HG02981 (cell line): ENCODE results near the gene LTBP2.

Source experiments
- ATAC-seq: cut with Tn5 transposase; IDR thresholded peaks from one replicate; pipeline ENCODE4 v1.9.1; 2021; ENCODE audit warnings: mild to moderate bottlenecking, moderate library complexity; ENCODE audit not compliant: unreplicated experiment

The LTBP2 gene

DNA sequence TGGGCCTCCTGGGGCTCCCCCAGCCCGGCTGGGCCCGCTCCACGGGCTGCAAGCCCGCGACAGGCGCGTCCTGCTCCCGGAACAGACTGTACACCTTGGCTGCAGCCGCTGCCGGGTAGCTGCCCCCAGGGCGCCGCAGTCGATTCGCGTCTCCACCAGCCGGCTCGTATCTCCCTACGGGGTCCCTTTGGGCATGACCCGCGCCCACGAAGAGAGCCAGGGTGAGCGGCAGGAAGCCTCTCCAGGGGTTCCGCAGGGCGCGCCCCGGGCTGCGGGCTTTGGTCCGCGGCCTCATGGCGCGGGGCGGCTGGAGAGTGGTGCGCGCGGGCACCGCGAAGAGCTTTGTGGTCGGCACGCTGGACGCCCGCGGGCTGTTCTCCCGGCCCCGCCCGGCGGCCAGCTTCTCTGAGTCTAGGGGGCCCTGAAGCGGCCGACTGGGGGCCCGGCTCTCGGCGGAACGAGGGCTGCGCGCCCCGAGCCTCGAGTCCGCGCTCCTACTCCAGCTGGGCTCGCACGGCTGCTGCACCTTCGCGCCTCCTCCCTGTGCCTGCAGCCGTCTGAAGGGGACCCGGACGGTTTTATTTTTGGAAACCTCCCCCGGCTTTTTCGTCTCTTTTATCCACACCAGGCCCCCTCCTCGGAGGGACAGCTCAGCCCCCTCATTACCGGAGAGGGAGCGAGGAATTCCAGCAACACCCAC is at the start of gene LTBP2:
LTBP2 (minus strand) TSS at position 588 of the 700 bp plus-strand sequence; CDS start at position 295, 293 bp downstream.
- ATAC-seq = no peak

- no peak for ATAC-seq
These were observed 48.8 kb upstream of the LTBP2 start for GRCh38 chr14:74660863-74661262.

DNA sequence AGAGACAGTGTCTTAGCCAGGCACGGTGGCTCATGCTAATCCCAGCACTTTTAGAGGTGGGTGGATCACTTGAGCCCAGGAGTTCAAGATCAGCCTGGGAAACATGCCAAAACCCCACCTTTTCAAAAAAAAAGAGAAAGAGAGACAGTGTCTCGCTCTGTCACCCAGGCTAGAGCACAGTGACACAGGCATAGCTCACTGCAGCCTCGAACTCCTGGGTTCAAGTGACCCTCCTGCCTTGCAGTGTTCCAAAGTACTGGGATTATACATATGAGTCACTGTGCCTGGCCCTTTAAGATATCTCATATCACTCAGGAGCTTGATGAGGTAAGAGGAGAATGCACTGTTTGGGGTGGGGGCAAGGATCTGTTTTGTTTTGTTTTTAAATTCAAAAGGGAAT is 48.1 kb upstream of the LTBP2 start:
- no peak for ATAC-seq

- no peak for ATAC-seq
These were observed 46.6 kb upstream of the LTBP2 start for GRCh38 chr14:74658535-74659131.

- no peak for ATAC-seq
These were observed 44.9 kb upstream of the LTBP2 start for GRCh38 chr14:74656964-74657363.

DNA sequence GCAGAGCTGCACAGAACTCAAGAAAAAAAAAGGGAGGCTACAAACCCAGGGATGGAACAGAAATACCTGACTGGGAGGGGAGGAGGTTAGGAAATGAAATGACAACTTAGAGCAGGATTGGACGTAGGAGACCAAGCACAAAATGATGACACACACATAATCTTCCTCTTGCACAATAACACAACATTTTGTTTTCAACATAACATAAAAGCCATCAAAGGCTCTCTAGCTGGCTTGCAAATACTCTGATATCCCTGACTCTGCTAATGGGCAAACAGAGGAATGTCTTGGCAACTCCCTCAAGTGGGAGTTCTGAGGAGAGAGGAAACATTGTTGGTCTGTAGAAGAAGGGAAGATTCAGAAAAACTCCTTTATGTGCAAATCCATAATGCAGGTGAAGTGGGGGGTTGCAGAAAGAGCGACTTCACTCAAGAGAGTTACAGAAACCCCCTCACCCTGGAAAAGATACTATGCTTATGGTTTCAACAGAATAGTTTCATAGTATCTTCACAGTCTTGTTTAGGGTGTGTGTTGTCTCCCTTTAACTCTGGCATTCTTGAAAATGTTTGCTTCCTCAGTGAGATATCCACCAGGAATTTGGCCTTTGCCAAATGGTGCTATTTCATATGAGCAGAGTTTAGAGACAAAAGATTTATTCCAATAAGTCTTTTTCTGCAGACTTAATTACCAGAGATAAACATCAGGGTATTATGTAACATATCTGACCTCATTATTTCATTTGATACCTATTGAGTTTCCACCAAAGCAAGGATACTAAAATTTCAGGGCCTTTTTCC is 43.8 kb upstream of the LTBP2 start:
- no peak for ATAC-seq

GRCh38 chr14:74654931-74655330 is 42.9 kb upstream of the LTBP2 start:
- no peak for ATAC-seq

- no peak for ATAC-seq
These were observed 41.5 kb upstream of the LTBP2 start for GRCh38 chr14:74653386-74654138.

- ATAC-seq = no peak
These were observed 40.5 kb upstream of the LTBP2 start for GRCh38 chr14:74652541-74652940.

DNA sequence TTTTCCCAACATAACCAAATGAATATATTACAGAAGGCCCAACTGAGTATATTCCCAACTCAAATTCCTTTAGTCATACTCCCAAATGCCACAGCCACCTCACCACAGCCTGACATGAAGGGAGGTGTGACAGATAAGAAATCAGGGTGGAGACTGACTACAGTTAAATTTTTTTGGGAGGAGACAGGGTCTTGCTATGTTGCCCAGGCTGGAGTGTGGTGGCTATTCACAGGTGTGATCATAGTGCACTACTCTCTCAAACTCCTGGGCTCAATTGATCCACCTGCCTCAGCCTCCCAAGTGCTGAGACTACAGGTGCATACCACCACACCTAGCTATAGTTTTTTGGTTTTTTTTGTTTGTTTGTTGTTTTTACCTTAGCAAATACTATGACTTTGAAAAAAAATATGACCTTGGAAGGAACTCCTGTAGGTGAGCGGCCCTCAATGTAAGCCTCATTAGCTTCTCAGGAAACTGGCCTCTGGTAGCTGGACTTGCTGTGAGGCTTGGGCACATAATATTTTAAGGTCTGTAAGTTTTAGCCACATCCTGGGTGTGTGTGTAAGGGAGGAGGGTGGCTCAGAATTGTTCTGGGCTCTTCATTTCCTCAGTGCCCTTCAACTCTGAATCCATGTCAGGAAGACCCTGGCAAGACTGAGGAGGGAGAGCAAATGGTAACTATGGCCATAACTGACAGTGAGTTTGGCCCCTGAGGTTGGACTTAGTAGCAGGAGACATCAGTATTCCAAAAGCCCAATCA is 39.1 kb upstream of the LTBP2 start:
- no peak for ATAC-seq

DNA sequence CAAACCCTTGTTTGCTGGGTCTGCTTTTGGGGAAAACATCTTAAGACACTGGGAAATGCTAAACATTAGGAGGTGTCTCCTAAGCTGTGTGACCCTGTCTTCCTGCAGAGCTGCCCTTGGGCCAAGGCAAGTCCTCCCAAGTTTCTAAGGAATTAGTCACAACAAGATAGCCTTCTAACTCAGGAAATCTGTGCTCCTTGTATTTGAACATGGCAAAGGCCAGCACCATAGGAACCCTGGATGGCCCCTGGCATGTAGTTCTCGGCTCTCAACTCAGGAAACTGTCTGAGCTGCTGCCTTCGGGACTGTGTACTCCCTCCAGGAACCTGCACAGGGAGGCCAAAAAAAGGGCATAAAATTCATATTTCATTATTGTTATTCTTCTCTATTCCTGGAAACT is 37.6 kb upstream of the LTBP2 start:
- ATAC-seq = no peak

GRCh38 chr14:74649167-74649566 is 37.1 kb upstream of the LTBP2 start:
- ATAC-seq = no peak

DNA sequence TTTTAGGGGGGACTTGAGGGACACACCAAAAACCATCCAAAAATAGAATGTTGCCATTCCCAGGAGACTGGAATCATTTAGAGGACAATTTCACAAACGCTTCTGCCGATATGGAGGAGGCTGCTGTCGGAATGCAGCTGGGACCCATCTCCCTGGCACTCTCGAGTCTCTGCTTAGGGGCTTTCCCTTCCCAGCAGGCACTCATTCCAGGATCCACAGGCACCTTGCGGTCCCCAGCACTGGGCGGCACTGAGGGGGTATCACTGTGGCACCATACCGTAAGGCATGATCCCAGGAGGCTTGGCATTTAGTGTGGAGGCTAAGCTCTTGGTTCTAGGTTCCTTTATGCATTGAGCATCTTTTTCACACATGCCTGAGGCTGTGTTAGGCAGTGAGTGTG is 36.6 kb upstream of the LTBP2 start:
- ATAC-seq = no peak

DNA sequence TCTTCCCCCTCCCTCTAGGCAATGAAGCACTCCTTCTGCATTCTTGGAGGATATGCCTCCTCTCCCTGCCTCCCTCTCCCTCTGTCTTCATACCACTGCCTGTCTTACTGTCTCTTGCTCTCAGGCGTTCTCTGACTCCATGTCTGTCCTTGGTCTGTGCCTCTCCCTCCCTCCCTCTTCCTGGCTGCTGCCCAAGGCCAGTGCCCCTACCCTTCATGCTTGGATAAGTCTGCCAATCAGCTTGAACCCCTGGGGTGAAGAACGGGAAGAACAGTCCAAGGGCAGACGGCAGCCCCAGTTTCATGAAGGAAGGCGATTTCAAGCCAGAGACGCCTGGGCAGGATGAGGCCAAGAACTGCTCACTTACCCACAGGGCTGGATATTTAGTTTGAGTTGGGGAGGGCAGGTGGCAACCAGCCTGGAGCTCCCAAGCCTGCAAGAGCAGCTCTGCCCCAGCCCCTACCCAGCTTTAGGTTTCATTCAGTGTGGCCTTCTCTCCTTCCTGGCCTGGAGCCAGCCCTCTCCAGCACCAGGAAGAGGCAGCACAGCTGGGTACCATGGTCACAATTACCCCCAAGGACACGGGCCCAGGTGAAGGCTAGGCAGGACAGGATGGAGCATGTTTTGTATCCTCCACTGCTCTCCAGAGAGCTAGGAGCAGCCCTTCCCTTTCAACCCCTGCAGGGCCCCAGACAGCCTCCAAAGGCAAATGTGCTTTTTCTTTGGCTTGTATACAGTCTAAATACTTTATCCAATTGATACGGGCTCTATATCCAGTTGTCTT is 35.8 kb upstream of the LTBP2 start:
- ATAC-seq = no peak

DNA sequence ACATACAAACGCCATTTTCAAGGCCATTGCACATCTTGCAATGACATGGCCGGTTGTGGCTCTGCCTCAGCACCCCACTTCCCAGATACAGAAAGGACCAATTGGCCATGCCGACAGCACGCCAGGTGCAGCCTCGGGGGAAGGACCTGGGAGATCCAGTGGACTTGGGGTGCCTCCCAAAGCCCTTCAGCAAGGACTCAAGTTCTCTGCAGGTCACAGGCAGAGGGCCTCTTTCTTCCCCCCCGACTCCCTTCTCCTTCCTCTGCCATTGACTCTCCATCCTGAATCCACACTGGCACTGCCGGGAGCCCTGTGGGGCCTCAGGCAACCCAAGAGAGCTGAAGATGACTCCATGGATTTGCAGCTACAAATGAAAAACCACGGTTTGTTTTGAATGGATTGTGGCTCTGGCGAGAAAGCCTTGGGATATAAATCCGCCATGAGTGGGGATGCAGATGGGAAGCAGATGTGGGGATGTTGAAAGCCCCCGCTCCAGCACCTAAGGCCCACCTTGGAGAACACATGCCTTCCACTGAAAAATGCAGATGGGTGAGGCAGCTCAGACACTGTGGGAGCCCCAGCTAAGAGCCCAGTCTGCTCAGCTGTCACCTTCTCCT is 35.1 kb upstream of the LTBP2 start:
- ATAC-seq = no peak

- no peak for ATAC-seq
These were observed 33.9 kb upstream of the LTBP2 start for GRCh38 chr14:74645756-74646470.

DNA sequence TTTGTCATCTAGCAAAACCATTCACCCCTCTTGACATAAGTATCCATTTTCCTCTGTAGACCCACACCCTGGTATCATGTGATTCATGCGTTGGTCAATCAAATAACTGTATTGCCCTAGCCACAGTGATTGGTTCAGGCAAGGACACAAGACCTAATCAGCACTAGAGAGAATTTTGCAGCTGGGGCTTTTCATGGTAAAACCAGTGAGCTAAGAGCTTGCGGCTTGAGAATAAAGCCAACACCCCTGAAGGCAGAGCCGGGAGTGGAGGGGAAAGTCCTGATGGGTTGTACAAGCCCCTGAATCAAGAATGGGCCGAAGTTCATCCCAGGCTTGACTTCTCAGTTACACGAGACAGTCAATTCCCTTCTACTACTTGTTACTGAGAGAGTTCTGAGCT is 33.2 kb upstream of the LTBP2 start:
- no peak for ATAC-seq

DNA sequence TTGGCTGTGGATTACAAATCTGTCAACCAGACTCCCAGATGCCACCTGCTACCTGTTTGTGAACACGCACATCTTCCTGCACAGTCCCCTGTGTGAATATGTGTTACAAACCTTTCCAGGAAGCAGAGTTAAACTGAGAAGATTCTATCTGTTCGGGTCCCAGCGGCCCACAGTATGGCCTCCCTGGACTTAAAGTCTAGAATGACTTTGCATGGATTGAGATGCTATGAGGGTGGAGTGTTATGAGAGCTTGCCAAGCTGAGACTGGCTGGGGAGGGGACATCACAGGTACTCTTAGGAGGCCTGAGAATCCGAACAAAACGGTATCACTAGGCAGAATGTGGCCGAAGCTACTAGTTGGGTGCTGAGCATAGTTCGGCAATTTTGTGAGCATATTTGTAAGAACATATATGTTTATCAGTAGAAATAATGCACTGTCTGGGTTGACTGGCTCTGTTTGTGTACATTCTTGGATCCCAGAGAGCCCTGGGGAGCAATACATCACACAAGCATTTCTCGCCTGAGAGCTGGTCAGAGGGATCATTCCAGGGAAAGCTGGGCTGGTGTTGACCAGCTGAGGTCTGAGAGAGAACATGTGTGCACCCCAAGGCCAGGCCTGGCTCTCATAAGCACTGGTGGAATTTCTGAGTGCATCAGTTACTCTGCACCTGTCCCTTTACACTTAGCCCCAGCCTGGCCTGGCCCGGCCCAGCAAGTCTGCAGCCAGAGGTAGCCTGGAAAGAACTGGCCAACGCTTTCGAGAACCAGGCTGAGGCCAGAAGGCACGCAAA is 29.8 kb upstream of the LTBP2 start:
- ATAC-seq = no peak
